ENCODE measurements around the gene ANKRD10.
A peak's percentile ranks its signal among the peaks of the same experiment; 100 is the strongest.
"Not testable (repeated sequence)": the region's sequence is repeated elsewhere in the genome, so short reads cannot be mapped to it uniquely, and the experiment has no call there.

Gene ANKRD10

GRCh38 chr13:110915057-110915873 lies at the start of gene ANKRD10:
ANKRD10 (minus strand) TSS chr13:110915069; CDS start chr13:110914934, 135 bp downstream.
- DNase-seq (ENCODE audit: low read depth) = peak; percentile 86

DNA sequence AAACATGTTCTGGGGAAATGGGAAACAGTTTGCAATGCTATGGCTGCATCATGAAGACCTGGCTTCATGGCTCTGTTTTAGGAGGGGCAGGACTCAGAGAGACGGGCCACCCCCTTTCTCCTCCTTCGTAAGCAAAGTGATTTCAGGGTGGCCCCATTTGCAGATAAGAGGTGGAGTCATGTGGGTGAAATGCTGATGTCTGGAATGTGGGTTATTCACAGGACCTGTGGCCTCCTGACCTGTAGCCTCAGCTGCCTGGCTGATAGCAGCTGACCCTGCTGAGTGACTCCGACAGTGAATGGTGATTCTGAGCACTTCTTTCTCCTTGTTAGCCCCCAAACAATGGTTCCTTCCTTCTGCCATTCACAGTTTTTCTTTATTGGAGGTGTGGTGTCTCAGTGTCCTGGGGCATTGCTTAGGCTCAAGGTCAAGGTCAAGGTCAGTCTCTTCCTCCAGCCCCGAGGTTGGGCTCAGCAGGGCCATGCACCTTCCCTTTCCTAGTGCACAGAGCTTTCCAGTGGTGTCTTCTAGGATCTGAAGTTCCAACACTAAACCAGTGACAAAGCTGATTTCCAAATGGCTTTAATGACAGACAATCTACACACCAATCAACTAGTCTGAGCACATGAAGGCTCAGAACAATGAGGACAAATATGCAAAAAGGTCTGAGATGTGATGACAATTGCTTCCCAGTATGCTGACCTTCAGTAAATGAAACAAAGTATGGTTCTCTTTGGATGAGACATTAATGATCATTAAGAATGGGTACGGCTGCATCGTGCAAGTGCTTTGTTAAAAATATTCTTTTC lies 49.6 kb upstream of the ANKRD10 start:
- no peak for DNase-seq (ENCODE audit: low read depth)

- no peak for DNase-seq (ENCODE audit: low read depth)
Measured at GRCh38 chr13:110963554-110963970, 48.7 kb upstream of the ANKRD10 start.

DNA sequence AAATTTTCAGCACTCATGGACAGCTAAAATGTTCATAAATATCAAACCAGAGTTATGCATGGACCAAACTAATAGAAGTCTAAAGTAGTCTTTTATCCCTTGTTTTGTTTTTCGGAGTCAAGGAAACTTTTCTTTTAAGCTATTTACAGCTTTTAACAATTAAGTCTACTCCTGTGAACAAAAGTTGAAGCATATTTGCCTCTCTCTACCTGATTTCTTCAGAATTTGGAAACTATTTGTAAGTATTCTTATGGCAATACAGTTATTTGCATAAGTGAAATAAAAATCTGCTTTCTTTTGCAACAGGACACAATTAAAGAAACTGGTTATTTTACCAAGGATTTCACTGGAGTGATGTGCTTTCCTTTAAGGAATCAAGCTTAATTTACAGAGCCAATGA lies 47.1 kb upstream of the ANKRD10 start:
- no peak for DNase-seq (ENCODE audit: low read depth)

GRCh38 chr13:110960204-110960603 lies 45.3 kb upstream of the ANKRD10 start:
- no peak for DNase-seq (ENCODE audit: low read depth)

DNA sequence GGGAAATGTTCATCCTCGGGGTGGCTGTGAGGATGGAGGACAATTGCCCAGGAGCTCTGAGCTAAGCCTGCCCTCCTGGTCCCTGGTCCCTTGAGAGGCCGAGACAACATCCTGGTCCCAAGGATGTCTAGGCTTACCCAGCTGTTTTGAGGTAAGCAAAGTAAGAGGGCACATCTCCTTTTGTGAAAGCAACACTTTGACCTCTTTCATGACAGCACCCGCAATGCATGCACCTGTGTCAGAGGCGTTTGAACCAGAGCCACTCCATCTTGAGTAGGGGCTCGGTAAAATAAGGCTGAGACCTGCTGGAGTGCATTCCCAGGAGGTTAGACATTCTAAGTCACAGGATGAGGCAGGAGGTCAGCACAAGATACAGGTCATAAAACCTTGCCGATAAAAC lies 43.1 kb upstream of the ANKRD10 start:
- no peak for DNase-seq (ENCODE audit: low read depth)

GRCh38 chr13:110957181-110957884 lies 42.5 kb upstream of the ANKRD10 start:
- no peak for DNase-seq (ENCODE audit: low read depth)

DNA sequence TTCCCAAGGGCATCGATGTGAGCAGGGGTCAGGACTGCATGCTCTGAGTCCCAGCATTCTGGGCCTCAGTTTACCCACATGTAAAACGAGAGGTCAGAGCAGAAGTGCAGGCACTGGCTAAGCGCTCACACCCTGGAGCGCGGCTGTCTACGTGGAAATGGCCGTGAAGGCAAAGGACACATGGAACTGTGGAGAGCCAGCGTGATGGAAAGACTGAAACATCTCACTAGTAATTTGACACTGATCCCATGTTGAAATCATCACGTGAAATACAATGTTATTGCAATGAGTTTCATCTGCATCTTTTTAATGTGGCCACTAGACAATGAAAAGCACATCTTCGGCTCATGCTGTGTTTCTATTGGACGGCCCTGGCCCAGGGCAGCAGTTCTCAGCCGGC lies 41.3 kb upstream of the ANKRD10 start:
- not testable (repeated sequence) for DNase-seq (ENCODE audit: low read depth)

GRCh38 chr13:110955608-110956007 lies 40.7 kb upstream of the ANKRD10 start:
- DNase-seq (ENCODE audit: low read depth) = not testable (repeated sequence)

DNA sequence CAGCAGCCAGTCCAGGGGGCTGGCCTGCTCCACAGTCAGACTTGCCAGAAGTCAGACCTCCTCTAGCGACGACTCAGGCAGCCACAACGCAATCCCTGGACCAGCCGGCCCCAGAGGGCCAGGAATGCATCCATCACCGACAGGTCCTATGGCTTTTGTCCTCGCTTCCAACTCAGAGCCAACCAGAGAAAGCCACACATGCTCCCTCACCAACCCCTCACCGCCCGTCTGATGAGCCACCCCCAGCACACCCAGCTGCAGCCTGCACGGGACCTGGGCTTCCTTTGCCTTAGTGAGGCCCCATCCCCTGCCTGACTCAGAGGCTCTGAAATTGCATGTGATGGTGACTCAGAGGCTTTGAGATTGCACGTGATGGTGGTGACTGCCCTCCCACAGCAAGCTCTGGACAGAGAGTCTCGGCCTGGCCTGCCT lies 40.2 kb upstream of the ANKRD10 start:
- DNase-seq (ENCODE audit: low read depth) = not testable (repeated sequence)

GRCh38 chr13:110954533-110954920 lies 39.7 kb upstream of the ANKRD10 start:
- DNase-seq (ENCODE audit: low read depth) = not testable (repeated sequence)

DNA sequence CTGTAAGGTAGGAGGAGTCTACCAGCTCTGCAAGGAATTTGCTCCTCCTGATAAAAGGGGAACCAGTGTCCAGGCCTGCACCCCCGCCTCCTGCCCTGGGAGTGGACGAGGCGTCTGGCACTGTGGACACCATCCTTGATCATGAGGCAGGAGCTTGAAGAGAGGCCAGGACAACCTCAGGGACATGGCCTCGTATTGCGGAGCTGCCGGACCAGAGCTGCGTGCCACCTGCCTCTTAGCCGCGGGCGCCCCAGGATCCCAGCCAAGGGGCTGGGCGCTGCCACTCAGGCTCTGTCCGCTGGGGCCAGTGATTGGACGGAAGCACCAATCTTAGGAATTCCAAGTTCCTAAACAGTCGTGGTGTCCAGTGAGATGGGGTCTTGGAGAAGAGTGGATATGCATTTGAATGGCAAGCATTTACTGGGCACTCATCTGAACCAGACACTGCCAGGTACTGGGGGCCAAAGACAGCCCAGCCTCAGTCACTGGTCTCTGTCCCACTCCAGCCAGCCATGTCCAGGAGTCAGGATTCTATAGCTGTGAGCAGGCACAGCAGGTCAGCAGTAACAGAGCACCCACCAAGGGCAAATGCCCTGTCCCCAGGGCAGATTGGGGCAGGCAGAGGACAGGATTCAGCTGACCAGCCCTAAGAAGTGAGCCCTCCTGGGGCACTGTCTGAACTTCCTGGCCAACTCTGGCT lies 39.1 kb upstream of the ANKRD10 start:
- DNase-seq (ENCODE audit: low read depth) = no peak

- DNase-seq (ENCODE audit: low read depth) = no peak
Measured at GRCh38 chr13:110953416-110953815, 38.5 kb upstream of the ANKRD10 start.

- not testable (repeated sequence) for DNase-seq (ENCODE audit: low read depth)
Measured at GRCh38 chr13:110952135-110952534, 37.3 kb upstream of the ANKRD10 start.

- no peak for DNase-seq (ENCODE audit: low read depth)
Measured at GRCh38 chr13:110950819-110951570, 36.1 kb upstream of the ANKRD10 start.

- DNase-seq (ENCODE audit: low read depth) = no peak
Measured at GRCh38 chr13:110950356-110950755, 35.5 kb upstream of the ANKRD10 start.

GRCh38 chr13:110949628-110950027 lies 34.8 kb upstream of the ANKRD10 start:
- no peak for DNase-seq (ENCODE audit: low read depth)

DNA sequence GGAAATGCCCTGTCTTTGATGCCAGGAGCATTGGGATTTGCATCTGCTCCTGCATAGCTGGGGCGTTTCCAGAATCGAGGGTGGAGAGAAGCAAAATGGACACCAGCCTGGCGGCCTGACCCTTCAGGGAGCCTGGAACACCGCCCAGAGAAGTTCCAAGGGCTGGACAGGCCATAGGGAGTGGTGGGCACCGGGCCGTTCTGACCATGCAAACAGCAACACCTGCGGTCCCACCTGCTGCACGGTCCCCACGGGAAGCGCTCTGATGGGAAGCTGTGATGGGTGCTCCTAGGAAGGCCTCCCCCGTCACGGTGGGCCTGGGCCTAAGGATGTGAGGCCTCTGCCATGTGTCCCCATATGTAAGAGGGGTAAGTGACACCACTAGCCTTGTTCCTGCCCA lies 34.2 kb upstream of the ANKRD10 start:
- DNase-seq (ENCODE audit: low read depth) = no peak

- not testable (repeated sequence) for DNase-seq (ENCODE audit: low read depth)
Measured at GRCh38 chr13:110947338-110947737, 32.5 kb upstream of the ANKRD10 start.

DNA sequence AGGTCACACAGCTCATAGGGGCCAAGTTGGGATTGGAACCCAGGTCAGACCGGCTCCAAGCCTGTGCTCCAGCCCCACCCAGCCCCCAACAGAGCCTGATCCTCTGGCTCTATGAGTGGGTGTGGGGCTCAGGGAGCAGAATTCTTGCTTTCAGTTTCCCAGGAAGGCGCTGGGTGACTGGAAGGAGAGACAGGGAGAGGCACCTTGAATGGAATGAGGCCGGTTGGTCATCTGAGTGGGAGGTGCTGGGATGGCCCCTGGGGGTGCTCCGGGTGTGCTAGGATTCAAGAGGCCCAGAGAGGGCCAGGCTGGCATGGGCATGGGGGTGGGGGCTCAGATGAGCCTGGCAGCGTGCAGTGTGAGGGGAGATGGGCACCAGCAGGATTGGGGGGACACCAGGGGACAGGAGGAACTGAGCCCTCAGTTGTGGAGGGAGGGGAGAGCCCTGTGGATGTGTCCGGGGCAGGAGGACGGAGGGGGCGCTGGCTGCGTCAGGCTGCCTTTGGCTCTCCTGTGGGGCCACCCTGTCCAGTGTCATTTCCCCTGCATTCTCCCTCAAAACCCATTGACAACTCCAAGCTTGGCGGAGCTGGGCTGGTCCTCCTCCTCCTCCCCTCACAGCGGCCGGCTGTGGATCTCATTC lies 31.2 kb upstream of the ANKRD10 start:
- DNase-seq (ENCODE audit: low read depth) = no peak

Measured in stimulated activated CD8-positive, alpha-beta memory T cell treated with anti-CD3 and anti-CD28 coated beads, Interleukin-15, amount 100 ng/mL, for 1 hour (primary cell).